Measurements from ENCODE around the gene ANO3. TPM values are rescaled to one million over a fixed set of nuclear protein-coding genes. Genes with fewer than 3 reads are reported as not detected.

The ANO3 gene
- total and polyA plus RNA-seq, 12 donors = 0.10 to 3.9 (median 0.65) TPM

DNA sequence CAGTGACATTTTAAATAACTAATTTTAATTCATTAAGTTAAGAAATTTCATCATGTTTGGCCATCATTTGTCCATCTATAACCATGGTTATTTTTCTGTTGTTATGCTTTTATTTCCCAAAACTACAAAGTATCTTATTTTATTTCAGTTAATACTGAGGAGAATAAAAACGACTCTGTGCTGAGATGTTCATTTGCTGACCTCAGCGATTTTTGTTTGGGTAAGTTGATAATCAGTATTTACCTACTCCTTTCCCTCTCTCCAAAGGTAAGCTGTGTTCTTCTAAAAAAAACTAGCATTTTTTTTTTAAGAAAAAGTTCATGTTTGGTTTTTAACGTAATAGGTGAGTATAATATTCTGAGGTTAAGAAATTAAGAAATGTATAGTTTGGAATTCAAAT is 111.7 kb downstream of the ANO3 start:
- no peak for TF ChIP-seq CTCF (IDR thresholded peaks at IDR 0.05)
- TF ChIP-seq POLR2A (IDR thresholded peaks at IDR 0.05) = no peak
- H3K4me3 ChIP-seq = no peak overlapping the region

GRCh38 chr11:26457636-26458035 is 125.7 kb downstream of the ANO3 start:
- intact Hi-C loops (cut with DNase I) = no loop called here

More for the DNA sequence above, 111.7 kb downstream of the ANO3 start:
- DNase-seq = no peak
- Histone ChIP-seq H3K9me3 (replicated peaks in 1 of 3) (no peaks in the 10 kb centered on the region), H3K4me1 (replicated peaks in 1 of 2) (no peaks in the 10 kb centered on the region), H3K27ac (no peak overlapping the region), H3K27me3 (no peaks in the 10 kb centered on the region), H3K36me3 (replicated peaks in 1 of 2) (no peaks in the 10 kb centered on the region)
- 40 to 74% (median 48%) methylated on average over 3 of the region's 3 CpGs for WGBS, 4 donors
- intact Hi-C loops (cut with DNase I) = no loop called here

GRCh38 chr11:26465274-26465673 is 133.3 kb downstream of the ANO3 start:
- DNase-seq = no peak
- Histone ChIP-seq H3K9me3 (replicated peaks in 1 of 3) (peaks cover 0 to 9% (median 0%) of the 10 kb centered on the region in 3 donors), H3K4me1 (replicated peaks in 1 of 2) (no peaks in the 10 kb centered on the region), H3K27ac (no peak overlapping the region), H3K27me3 (no peaks in the 10 kb centered on the region), H3K4me3 (no peak overlapping the region), H3K36me3 (replicated peaks in 1 of 2) (no peaks in the 10 kb centered on the region)
- TF ChIP-seq POLR2A (IDR thresholded peaks at IDR 0.05) (no peak), CTCF (IDR thresholded peaks at IDR 0.05) (no peak)
- intact Hi-C loops (cut with DNase I) = no loop called here

More at GRCh38 chr11:26457636-26458035, 125.7 kb downstream of the ANO3 start:
- H3K9me3 ChIP-seq (replicated peaks in 1 of 3) = peaks cover 0 to 4% (median 0%) of the 10 kb centered on the region in 3 donors
- DNase-seq = no peak
- H3K36me3 ChIP-seq (replicated peaks in 1 of 2) = no peaks in the 10 kb centered on the region
- WGBS, 4 donors = 73 to 81% (median 79%) methylated on average over 1 of the region's 1 CpG
- no peak overlapping the region for H3K27ac ChIP-seq
- TF ChIP-seq CTCF (IDR thresholded peaks at IDR 0.05) (no peak), POLR2A (IDR thresholded peaks at IDR 0.05) (no peak)
- H3K4me1 ChIP-seq (replicated peaks in 1 of 2) = no peaks in the 10 kb centered on the region
- no peaks in the 10 kb centered on the region for H3K27me3 ChIP-seq
- H3K4me3 ChIP-seq = no peak overlapping the region

- H3K4me1 ChIP-seq (replicated peaks in 1 of 2) = no peaks in the 10 kb centered on the region
- H3K27me3 ChIP-seq = no peaks in the 10 kb centered on the region
- H3K4me3 ChIP-seq = no peak overlapping the region
- TF ChIP-seq POLR2A (IDR thresholded peaks at IDR 0.05) = no peak
- no peak for TF ChIP-seq CTCF (IDR thresholded peaks at IDR 0.05)
- no peaks in the 10 kb centered on the region for H3K36me3 ChIP-seq (replicated peaks in 1 of 2)
- no peak overlapping the region for H3K27ac ChIP-seq
- intact Hi-C loops (cut with DNase I) = no loop called here
- peaks cover 0 to 6% (median 0%) of the 10 kb centered on the region in 3 donors for H3K9me3 ChIP-seq (replicated peaks in 1 of 3)
- WGBS, 4 donors = 55 to 81% (median 57%) methylated on average over 1 of the region's 1 CpG
- DNase-seq = no peak
Measured at GRCh38 chr11:26467506-26467905, 135.6 kb downstream of the ANO3 start.
